CD4-positive, alpha-beta memory T cell (primary cell): ENCODE data around the gene CYTL1. TPM values are rescaled to one million over a fixed set of nuclear protein-coding genes. Genes with fewer than 3 reads are reported as not detected.
"Not testable (repeated sequence)": the region's sequence is repeated elsewhere in the genome, so short reads cannot be mapped to it uniquely, and the experiment has no call there.

ENCODE experiments used
- CTCF ChIA-PET: fragments of 350-600 bp; sonication (Branson Sonifier 250); formaldehyde crosslinking; loops from one replicate; lab custom pipeline; 2021; ENCODE audit warnings: inconsistent platforms; ENCODE audit not compliant: partially characterized antibody; lab: Charles Lee
- POLR2A ChIA-PET: fragments of 350-600 bp; sonication (Branson Sonifier 250); formaldehyde crosslinking; loops from one replicate; lab custom pipeline; 2021; ENCODE audit not compliant: partially characterized antibody; lab: Charles Lee
- DNase-seq, 5 donors: peaks; one replicate each; pipeline versions ENCODE4 v3.0.0 to v3.0.0-alpha.2; 2020 to 2022; ENCODE audit warnings: mixed read lengths in 1 of 5
- H3K27ac ChIP-seq: one replicate; pipeline ENCODE4 v1.7.0; 2013; ENCODE audit warnings: low read depth, low read length
- H3K27me3 ChIP-seq: 2 replicates; pipeline ENCODE4 v1.7.0; 2013; ENCODE audit warnings: mild to moderate bottlenecking, low read length, moderate library complexity; ENCODE audit not compliant: insufficient read depth
- H3K36me3 ChIP-seq: 2 replicates; pipeline ENCODE4 v1.7.0; 2013; ENCODE audit warnings: mild to moderate bottlenecking, low read length, moderate library complexity; ENCODE audit not compliant: insufficient read depth
- H3K4me1 ChIP-seq: 2 replicates; pipeline ENCODE4 v1.7.0; 2013; ENCODE audit warnings: mild to moderate bottlenecking, low read length, moderate library complexity; ENCODE audit not compliant: insufficient read depth
- H3K4me3 ChIP-seq, 2 donors: one replicate each; pipeline ENCODE4 v1.7.0; 2013; ENCODE audit warnings: low read length in 2 of 2, mild to moderate bottlenecking in 1 of 2
- H3K9me3 ChIP-seq, 2 donors: one replicate each; pipeline ENCODE4 v1.7.0; 2013; ENCODE audit warnings: low read length in 2 of 2, control low read depth in 1 of 2; ENCODE audit not compliant: control insufficient read depth in 1 of 2
- H3K27ac Mint-ChIP-seq, 7 donors: one replicate each; pipeline ENCODE4 v1.8.0; 2020 to 2021; ENCODE audit warnings: mixed read lengths in 7 of 7, mild to moderate bottlenecking in 6 of 7, inconsistent platforms in 3 of 7, moderate library complexity in 3 of 7
- H3K27me3 Mint-ChIP-seq, 2 donors: one replicate each; pipeline ENCODE4 v1.8.0; 2020 to 2021; ENCODE audit warnings: mixed read lengths in 2 of 2
- H3K36me3 Mint-ChIP-seq, 2 donors: one replicate each; pipeline ENCODE4 v1.8.0; 2020 to 2021; ENCODE audit warnings: mixed read lengths in 2 of 2, inconsistent platforms in 1 of 2, mild to moderate bottlenecking in 1 of 2
- H3K4me1 Mint-ChIP-seq, 4 donors: one replicate each; pipeline ENCODE4 v1.8.0; 2020 to 2021; ENCODE audit warnings: mixed read lengths in 4 of 4, mild to moderate bottlenecking in 1 of 4
- H3K4me3 Mint-ChIP-seq, 8 donors: one replicate each; pipeline ENCODE4 v1.8.0; 2020 to 2021; ENCODE audit warnings: mixed read lengths in 8 of 8, mild to moderate bottlenecking in 7 of 8, moderate library complexity in 6 of 8, inconsistent platforms in 3 of 8
- H3K9me3 Mint-ChIP-seq, 8 donors: one replicate each; pipeline ENCODE4 v1.8.0; 2020 to 2021; ENCODE audit warnings: mixed read lengths in 8 of 8, mild to moderate bottlenecking in 5 of 8, inconsistent platforms in 3 of 8, moderate library complexity in 1 of 8
- intact Hi-C: fragments of 100-400 bp; cut with micrococcal nuclease; formaldehyde crosslinking; loops from one replicate; pipeline ENCODE4 v1.15.1; 2023
- polyA plus RNA-seq, 2 donors: library from polyadenylated mRNA; unstranded; fragments of 300-500 nt; fragmentation: Illumina TruSeq; gene quantifications; one replicate each; pipeline ENCODE4 v1.2.3, GENCODE V29; 2021
- total RNA-seq, 2 experiments: library from RNA; stranded (reverse); gene quantifications; one replicate each; pipeline ENCODE4 v1.2.3, GENCODE V29; 2021

The CYTL1 gene
- total and polyA plus RNA-seq, 4 experiments from 2014 or later, result not detected

DNA sequence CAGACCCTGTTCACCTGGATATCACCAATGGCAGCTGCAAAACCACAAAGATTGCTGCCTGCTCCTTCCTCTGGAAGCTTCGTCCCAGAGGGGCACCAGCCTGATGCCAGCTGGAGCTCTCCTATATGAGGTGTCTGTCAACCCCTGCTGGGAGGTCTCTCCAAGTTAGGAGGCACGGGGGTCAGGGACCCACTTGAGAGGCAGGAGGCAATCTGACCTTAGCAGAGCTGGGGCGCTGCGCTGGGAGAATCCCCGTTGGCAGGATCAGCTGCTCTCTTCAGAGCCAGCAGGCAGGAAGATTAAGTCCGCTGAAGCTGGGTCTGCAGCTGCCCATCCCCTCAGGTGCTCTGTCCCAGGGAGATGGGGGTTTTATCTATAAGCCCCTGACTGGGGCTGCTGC lies 17.6 kb downstream of the CYTL1 start:
- DNase-seq, H3K36me3 Mint-ChIP-seq, H3K27ac ChIP-seq, H3K4me1 Mint-ChIP-seq, CTCF ChIA-PET, H3K9me3 ChIP-seq, H3K4me3 Mint-ChIP-seq, H3K4me1 ChIP-seq, H3K4me3 ChIP-seq, H3K27me3 ChIP-seq, H3K27ac Mint-ChIP-seq, POLR2A ChIA-PET, intact Hi-C loops, H3K9me3 Mint-ChIP-seq, H3K36me3 ChIP-seq: not testable (repeated sequence)
- H3K27me3 Mint-ChIP-seq, result peaks cover 15 to 19% of the 10 kb centered on the region in 2 donors

GRCh38 chr4:4996935-4997334 lies 22.3 kb downstream of the CYTL1 start:
- H3K9me3 ChIP-seq, CTCF ChIA-PET, H3K4me3 Mint-ChIP-seq, intact Hi-C loops, H3K36me3 Mint-ChIP-seq, H3K4me3 ChIP-seq, H3K27me3 ChIP-seq, H3K36me3 ChIP-seq, H3K27ac Mint-ChIP-seq, DNase-seq, POLR2A ChIA-PET, H3K4me1 ChIP-seq, H3K27ac ChIP-seq, H3K9me3 Mint-ChIP-seq, H3K4me1 Mint-ChIP-seq: not testable (repeated sequence)
- peaks cover 10 to 18% of the 10 kb centered on the region in 2 donors for H3K27me3 Mint-ChIP-seq

GRCh38 chr4:4995908-4996265 lies 23.4 kb downstream of the CYTL1 start:
- Histone ChIP-seq H3K9me3 (no peaks in the 10 kb centered on the region), H3K27me3 (no peaks in the 10 kb centered on the region), H3K4me3 (no peak overlapping the region), H3K36me3 (no peaks in the 10 kb centered on the region), H3K27ac (no peak overlapping the region), H3K4me1 (no peaks in the 10 kb centered on the region)
- H3K9me3 Mint-ChIP-seq, result peaks cover 0 to 2% (median 0%) of the 10 kb centered on the region in 8 donors
- CTCF ChIA-PET, result interaction anchor here (1.3 kb wide), 1 partner anchor 508 kb away, joined by 3 read pairs; no protein-coding TSS in a partner anchor
- H3K27me3 Mint-ChIP-seq, result peaks cover 8 to 18% of the 10 kb centered on the region in 2 donors
- H3K36me3 Mint-ChIP-seq, result no peaks in the 10 kb centered on the region
- POLR2A ChIA-PET, result no interaction called here
- DNase-seq, result no peak
- no peak overlapping the region for H3K27ac Mint-ChIP-seq
- intact Hi-C loops, result no loop called here
- no peak overlapping the region for H3K4me3 Mint-ChIP-seq
- H3K4me1 Mint-ChIP-seq, result peaks cover 0 to 3% (median 0%) of the 10 kb centered on the region in 4 donors

DNA sequence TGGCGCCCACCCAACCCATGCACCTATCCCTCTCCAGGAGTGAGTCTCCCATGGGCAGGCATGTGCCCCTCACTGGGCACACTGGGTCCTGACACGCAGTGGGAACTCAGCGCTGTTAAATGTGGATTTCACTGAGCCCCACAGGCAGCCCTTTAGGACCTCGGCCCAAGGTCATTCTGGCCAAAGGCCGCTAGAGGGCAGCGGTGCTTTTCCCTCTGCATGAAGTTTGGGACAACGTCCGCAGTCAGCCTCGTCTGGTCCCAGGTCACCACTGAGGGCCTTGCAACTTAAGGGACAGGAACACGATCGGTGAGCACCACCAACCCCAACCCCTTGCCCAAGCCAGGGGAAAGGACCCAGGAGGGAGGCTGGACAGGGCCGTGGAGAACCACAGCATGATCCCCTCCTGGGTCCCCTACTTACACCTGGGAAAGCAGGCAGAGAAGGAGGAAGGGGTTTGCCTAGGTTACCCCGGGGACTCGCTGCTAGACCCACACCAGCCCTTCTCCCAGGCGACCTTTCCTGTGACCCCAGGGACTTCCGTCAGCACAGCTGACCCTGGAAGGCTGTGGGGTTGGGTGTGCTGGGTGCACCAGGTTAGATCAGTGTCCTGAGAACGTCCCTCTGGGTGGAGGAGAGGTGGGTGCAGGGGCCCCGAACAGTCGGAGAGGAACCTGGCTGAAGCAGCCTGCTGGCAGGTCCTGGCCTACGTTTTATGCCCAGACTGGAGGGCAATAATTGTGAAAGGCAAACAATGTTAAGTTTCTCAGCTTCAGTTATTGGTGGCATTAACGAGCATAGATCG lies 24.0 kb downstream of the CYTL1 start:
- peaks cover 0 to 3% (median 0%) of the 10 kb centered on the region in 4 donors for H3K4me1 Mint-ChIP-seq
- H3K9me3 Mint-ChIP-seq, result peaks cover 0 to 2% (median 0%) of the 10 kb centered on the region in 8 donors
- H3K27me3 Mint-ChIP-seq, result peaks cover 8 to 18% of the 10 kb centered on the region in 2 donors
- Histone ChIP-seq H3K27me3 (no peaks in the 10 kb centered on the region), H3K4me1 (no peaks in the 10 kb centered on the region), H3K9me3 (no peaks in the 10 kb centered on the region), H3K36me3 (no peaks in the 10 kb centered on the region), H3K27ac (no peak overlapping the region), H3K4me3 (no peak overlapping the region)
- no peak overlapping the region for H3K27ac Mint-ChIP-seq
- intact Hi-C loops, result no loop called here
- peak in 2 of 5 donors; percentile 8 to 9 for DNase-seq
- POLR2A ChIA-PET, result no interaction called here
- CTCF ChIA-PET, result interaction anchor here (1.3 kb wide), 1 partner anchor 508 kb away, joined by 3 read pairs; no protein-coding TSS in a partner anchor
- H3K36me3 Mint-ChIP-seq, result no peaks in the 10 kb centered on the region
- no peak overlapping the region for H3K4me3 Mint-ChIP-seq

DNA sequence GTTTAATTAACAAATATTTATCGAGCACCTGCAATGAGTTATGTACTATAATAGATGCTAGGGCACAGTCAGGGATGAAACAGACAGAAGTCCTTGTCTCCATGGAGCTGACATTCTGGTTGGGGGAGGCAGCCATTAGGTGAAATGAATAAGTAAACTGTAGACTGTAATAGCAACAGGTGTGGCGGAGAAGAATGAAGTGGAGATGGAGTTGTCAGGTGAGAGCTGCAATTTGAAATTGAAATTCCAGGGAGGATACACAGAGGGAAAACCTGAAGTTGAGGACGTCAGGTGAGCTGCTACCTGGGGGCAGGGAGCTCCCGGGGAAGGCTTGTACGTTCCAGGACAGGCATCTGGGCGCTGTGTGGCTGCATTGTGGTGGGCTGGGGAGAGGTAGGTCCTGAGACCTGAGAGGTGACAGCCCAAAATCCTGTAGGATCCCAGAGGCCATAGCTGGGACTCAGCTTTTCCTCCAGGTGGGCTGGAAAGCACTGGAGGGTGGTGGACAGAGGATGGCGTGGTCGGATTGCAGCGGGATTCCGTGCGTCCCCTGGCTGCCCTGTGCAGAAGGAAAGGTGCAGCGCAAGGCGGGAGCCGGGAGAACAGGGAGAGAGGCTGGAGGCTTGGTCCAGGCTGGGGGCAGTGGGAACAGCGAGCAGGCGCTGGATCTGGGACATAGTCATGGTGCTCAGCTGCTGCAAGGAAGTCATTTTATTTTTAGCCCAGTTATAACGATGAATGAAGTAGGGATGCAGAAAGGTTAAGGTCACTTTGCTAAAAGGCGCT lies 24.8 kb downstream of the CYTL1 start:
- Mint-ChIP-seq H3K36me3 (no peaks in the 10 kb centered on the region), H3K4me3 (no peak overlapping the region), H3K4me1 (peaks cover 0 to 3% (median 0%) of the 10 kb centered on the region in 4 donors), H3K9me3 (peaks cover 0 to 2% (median 0%) of the 10 kb centered on the region in 8 donors), H3K27me3 (peaks cover 8 to 18% of the 10 kb centered on the region in 2 donors), H3K27ac (no peak overlapping the region)
- ChIA-PET POLR2A (no interaction called here), CTCF (interaction anchor here (0.7 kb wide), 1 partner anchor 284 kb away, joined by 3 read pairs; no protein-coding TSS in a partner anchor)
- Histone ChIP-seq H3K27me3 (no peaks in the 10 kb centered on the region), H3K4me3 (no peak overlapping the region), H3K9me3 (no peaks in the 10 kb centered on the region), H3K4me1 (no peaks in the 10 kb centered on the region), H3K36me3 (no peaks in the 10 kb centered on the region), H3K27ac (no peak overlapping the region)
- DNase-seq, result no peak
- intact Hi-C loops, result no loop called here

DNA sequence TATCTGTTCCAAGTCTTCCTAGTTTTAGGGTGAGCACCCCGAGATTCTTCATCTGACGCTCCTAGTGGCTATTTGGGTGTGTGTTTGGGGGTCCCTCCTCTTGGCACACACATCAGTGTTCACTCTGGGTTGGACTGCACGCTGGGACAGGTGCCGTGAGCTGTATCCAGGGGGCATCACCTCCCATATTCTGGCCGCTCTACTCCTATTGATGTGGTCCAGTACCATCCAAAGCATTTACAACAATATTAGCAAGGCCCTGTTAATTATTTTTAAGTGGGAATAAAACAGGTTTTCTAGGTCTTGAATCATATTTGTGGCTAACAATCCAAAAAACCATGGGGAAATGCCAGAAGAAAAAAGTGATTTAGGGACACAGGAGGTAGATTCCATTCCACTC lies 26.4 kb downstream of the CYTL1 start:
- H3K4me1 Mint-ChIP-seq, result peaks cover 0 to 3% (median 0%) of the 10 kb centered on the region in 4 donors
- peaks cover 8 to 13% of the 10 kb centered on the region in 2 donors for H3K27me3 Mint-ChIP-seq
- Histone ChIP-seq H3K27ac (no peak overlapping the region), H3K36me3 (no peaks in the 10 kb centered on the region), H3K4me3 (no peak overlapping the region), H3K4me1 (no peaks in the 10 kb centered on the region), H3K27me3 (no peaks in the 10 kb centered on the region), H3K9me3 (no peaks in the 10 kb centered on the region)
- ChIA-PET POLR2A (no interaction called here), CTCF (no interaction called here)
- DNase-seq, result no peak
- intact Hi-C loops, result no loop called here
- no peaks in the 10 kb centered on the region for H3K36me3 Mint-ChIP-seq
- H3K9me3 Mint-ChIP-seq, result peaks cover 0 to 2% (median 0%) of the 10 kb centered on the region in 8 donors
- H3K4me3 Mint-ChIP-seq, result no peak overlapping the region
- H3K27ac Mint-ChIP-seq, result peak overlapping the region in 1 of 7 donors; percentile 75

- no peaks in the 10 kb centered on the region for H3K36me3 Mint-ChIP-seq
- H3K27ac Mint-ChIP-seq, result no peak overlapping the region
- peaks cover 5 to 12% of the 10 kb centered on the region in 2 donors for H3K27me3 Mint-ChIP-seq
- H3K36me3 ChIP-seq, result no peaks in the 10 kb centered on the region
- H3K27me3 ChIP-seq, result no peaks in the 10 kb centered on the region
- H3K4me3 ChIP-seq, result no peak overlapping the region
- H3K4me1 ChIP-seq, result no peaks in the 10 kb centered on the region
- POLR2A ChIA-PET, result no interaction called here
- CTCF ChIA-PET, result no interaction called here
- DNase-seq, result no peak
- intact Hi-C loops, result no loop called here
- no peak overlapping the region for H3K27ac ChIP-seq
- peaks cover 0 to 3% (median 0%) of the 10 kb centered on the region in 4 donors for H3K4me1 Mint-ChIP-seq
- H3K4me3 Mint-ChIP-seq, result no peak overlapping the region
- H3K9me3 Mint-ChIP-seq, result peaks cover 0 to 3% (median 0%) of the 10 kb centered on the region in 8 donors
- no peaks in the 10 kb centered on the region for H3K9me3 ChIP-seq
These were observed 27.6 kb downstream of the CYTL1 start for GRCh38 chr4:4991541-4992099.
